Mesodermal cell (in vitro differentiated cells): ENCODE data around the gene ARHGAP19.
"Not testable (repeated sequence)": the region's sequence is repeated elsewhere in the genome, so short reads cannot be mapped to it uniquely, and the experiment has no call there.

Experiments
- H3K27ac ChIP-seq: 2 replicates; pipeline ENCODE4 v1.7.0; 2013; ENCODE audit warnings: mild to moderate bottlenecking, low read depth, low read length, moderate library complexity; ENCODE audit not compliant: severe bottlenecking
- H3K36me3 ChIP-seq: 2 replicates; pipeline ENCODE4 v1.7.1; 2013; ENCODE audit warnings: mild to moderate bottlenecking, low read length, moderate library complexity; ENCODE audit not compliant: control insufficient read depth, insufficient read depth
- H3K4me1 ChIP-seq: one replicate; pipeline ENCODE4 v1.7.1; 2013; ENCODE audit warnings: mild to moderate bottlenecking, low read length; ENCODE audit not compliant: insufficient read depth, control insufficient read depth, poor library complexity, severe bottlenecking
- H3K4me3 ChIP-seq: 2 replicates; pipeline ENCODE4 v1.7.0; 2013; ENCODE audit warnings: low read length, control low read depth, mild to moderate bottlenecking; ENCODE audit not compliant: insufficient read depth, poor library complexity, severe bottlenecking; ENCODE audit errors: extremely low read depth
- H3K9me3 ChIP-seq: 2 replicates; pipeline ENCODE4 v1.7.1; 2013; ENCODE audit warnings: mild to moderate bottlenecking, low read length, moderate library complexity; ENCODE audit not compliant: control insufficient read depth
- WGBS, 2 experiments: methylation state at CpG; one replicate each; pipeline ENCODE4 v1.1.5; 2013; ENCODE audit warnings: missing lambda C conversion rate in 2 of 2; ENCODE audit not compliant: insufficient coverage in 2 of 2; 5-methylcytosine and 5-hydroxymethylcytosine counted together

The ARHGAP19 gene

GRCh38 chr10:97300980-97301379 lies 8.5 kb upstream of the ARHGAP19 start:
- WGBS, 2 experiments, result 86 to 88% methylated on average over 1 of the region's 3 CpGs
- no peaks in the 10 kb centered on the region for H3K4me1 ChIP-seq

GRCh38 chr10:97298223-97298571 lies 5.8 kb upstream of the ARHGAP19 start:
- H3K4me3 ChIP-seq, result no peak overlapping the region
- no CpG with 5 or more reads among the region's 3 CpGs for WGBS, 2 experiments
- H3K4me1 ChIP-seq, result no peaks in the 10 kb centered on the region
- H3K36me3 ChIP-seq, result no peaks in the 10 kb centered on the region
- H3K9me3 ChIP-seq, result no peaks in the 10 kb centered on the region
- no peak overlapping the region for H3K27ac ChIP-seq

More at GRCh38 chr10:97300980-97301379, 8.5 kb upstream of the ARHGAP19 start:
- no peak overlapping the region for H3K27ac ChIP-seq
- no peaks in the 10 kb centered on the region for H3K36me3 ChIP-seq
- H3K9me3 ChIP-seq, result no peaks in the 10 kb centered on the region
- H3K4me3 ChIP-seq, result no peak overlapping the region

- Histone ChIP-seq H3K4me3 (no peak overlapping the region), H3K9me3 (no peaks in the 10 kb centered on the region), H3K36me3 (no peaks in the 10 kb centered on the region), H3K27ac (no peak overlapping the region), H3K4me1 (no peaks in the 10 kb centered on the region)
- WGBS, 2 experiments, result 87 to 89% methylated on average over 5 to 6 of the region's 8 CpGs
These were observed 5.3 kb upstream of the ARHGAP19 start for GRCh38 chr10:97297556-97298222.

GRCh38 chr10:97292862-97293198 lies 393 bp upstream of the ARHGAP19 start:
- Histone ChIP-seq H3K4me3 (no peak overlapping the region), H3K27ac (no peak overlapping the region), H3K4me1 (peaks cover 7% of the 10 kb centered on the region), H3K36me3 (peaks cover 4% of the 10 kb centered on the region), H3K9me3 (no peaks in the 10 kb centered on the region)
- WGBS, 2 experiments, result 0% methylated on average over 1 of the region's 3 CpGs; no CpG with 5 or more reads in 1 of the 2 experiments

GRCh38 chr10:97291357-97292096 lies 910 bp downstream of the ARHGAP19 start:
- Histone ChIP-seq H3K9me3 (no peaks in the 10 kb centered on the region), H3K27ac (peak overlapping the region; percentile 99)
- 74 to 78% methylated on average over 19 to 20 of the region's 25 CpGs for WGBS, 2 experiments

GRCh38 chr10:97290576-97291356 lies 1.7 kb downstream of the ARHGAP19 start:
- not testable (repeated sequence) for H3K4me1 ChIP-seq, H3K27ac ChIP-seq, H3K9me3 ChIP-seq
- H3K4me3 ChIP-seq, result peak overlapping the region; percentile 82
- 93 to 94% methylated on average over 11 to 14 of the region's 17 CpGs for WGBS, 2 experiments
- H3K36me3 ChIP-seq, result peaks cover 15% of the 10 kb centered on the region

More at GRCh38 chr10:97291357-97292096, 910 bp downstream of the ARHGAP19 start:
- Histone ChIP-seq H3K4me3 (peak overlapping the region; percentile 82), H3K4me1 (peaks cover 7% of the 10 kb centered on the region), H3K36me3 (peaks cover 15% of the 10 kb centered on the region)

- H3K9me3 ChIP-seq, H3K4me3 ChIP-seq, H3K4me1 ChIP-seq, H3K27ac ChIP-seq: not testable (repeated sequence)
- H3K36me3 ChIP-seq, result peaks cover 15% of the 10 kb centered on the region
- 95 to 97% methylated on average over 10 to 12 of the region's 13 CpGs for WGBS, 2 experiments
These were observed 2.4 kb downstream of the ARHGAP19 start for GRCh38 chr10:97290076-97290475.

- peaks cover 11% of the 10 kb centered on the region for H3K4me1 ChIP-seq
- H3K27ac ChIP-seq, result no peak overlapping the region
- H3K36me3 ChIP-seq, result no peaks in the 10 kb centered on the region
- H3K9me3 ChIP-seq, result no peaks in the 10 kb centered on the region
- WGBS, 2 experiments, result 100% methylated on average over 2 to 3 of the region's 3 CpGs
- no peak overlapping the region for H3K4me3 ChIP-seq
These were observed 11.7 kb downstream of the ARHGAP19 start for GRCh38 chr10:97280783-97281182.

- H3K36me3 ChIP-seq, result no peaks in the 10 kb centered on the region
- H3K4me3 ChIP-seq, result no peak overlapping the region
- no peaks in the 10 kb centered on the region for H3K9me3 ChIP-seq
- 95 to 96% methylated on average over 5 of the region's 9 CpGs for WGBS, 2 experiments
- H3K27ac ChIP-seq, result peak overlapping the region; percentile 37
- peaks cover 11% of the 10 kb centered on the region for H3K4me1 ChIP-seq
These were observed 13.2 kb downstream of the ARHGAP19 start for GRCh38 chr10:97279121-97279815.

- H3K27ac ChIP-seq, result peak overlapping the region; percentile 37
These were observed 13.9 kb downstream of the ARHGAP19 start for GRCh38 chr10:97278491-97278989.

More at GRCh38 chr10:97278491-97278989, 13.9 kb downstream of the ARHGAP19 start:
- H3K4me3 ChIP-seq, result no peak overlapping the region
- no peaks in the 10 kb centered on the region for H3K9me3 ChIP-seq
- H3K4me1 ChIP-seq, result peaks cover 11% of the 10 kb centered on the region
- peaks cover 2% of the 10 kb centered on the region for H3K36me3 ChIP-seq
